Chondrocyte (in vitro differentiated cells): ENCODE measurements around the gene S100A13. TPM values are rescaled to one million over a fixed set of nuclear protein-coding genes. Genes with fewer than 3 reads are reported as not detected.
A peak's percentile ranks its signal among the peaks of the same experiment; 100 is the strongest.

Source experiments
- DNase-seq: peaks from one replicate; pipeline ENCODE4 v3.0.0; 2021; ENCODE audit warnings: mixed read lengths, low spot score
- H3K27ac Mint-ChIP-seq: one replicate; pipeline ENCODE4 v1.8.0; 2021; ENCODE audit warnings: mild to moderate bottlenecking, moderate library complexity, mixed read lengths; ENCODE audit not compliant: unreplicated experiment
- H3K27me3 Mint-ChIP-seq: 2 replicates; pipeline ENCODE4 v1.8.0; 2021; ENCODE audit warnings: low read depth, mixed read lengths
- H3K36me3 Mint-ChIP-seq: 2 replicates; pipeline ENCODE4 v1.8.0; 2021; ENCODE audit warnings: low read depth, mixed read lengths
- H3K4me1 Mint-ChIP-seq: 2 replicates; pipeline ENCODE4 v1.8.0; 2021; ENCODE audit warnings: low read depth, mild to moderate bottlenecking, mixed read lengths
- H3K4me3 Mint-ChIP-seq: one replicate; pipeline ENCODE4 v1.8.0; 2021; ENCODE audit warnings: mild to moderate bottlenecking, moderate library complexity, mixed read lengths; ENCODE audit not compliant: unreplicated experiment
- H3K9me3 Mint-ChIP-seq: 2 replicates; pipeline ENCODE4 v1.8.0; 2021; ENCODE audit warnings: low read depth, mixed read lengths
- total RNA-seq: library from RNA; stranded (reverse); gene quantifications from 3 replicates; pipeline ENCODE4 v1.2.1, GENCODE V29; 2021
- TF ChIP-seq, protein P1 (sequence below): fragments of 200-600 bp; sonication (generic); IDR thresholded peaks from 2 replicates; pipeline ENCODE4 v1.5.0; 2021; ENCODE audit warnings: antibody characterized with exemption, mild to moderate bottlenecking, moderate library complexity

Gene S100A13
- total RNA-seq, 1 donor from 2014 or later, result 113 TPM

GRCh38 chr1:153609585-153609907, 17.8 kb downstream of the S100A13 start:
- H3K4me3 Mint-ChIP-seq, result peak overlapping the region; percentile 73
- no peaks in the 10 kb centered on the region for H3K27me3 Mint-ChIP-seq
- H3K27ac Mint-ChIP-seq, result peak overlapping the region; percentile 97
- H3K9me3 Mint-ChIP-seq, result no peaks in the 10 kb centered on the region
- H3K36me3 Mint-ChIP-seq, result peaks cover 5% of the 10 kb centered on the region
- H3K4me1 Mint-ChIP-seq, result peaks cover 48% of the 10 kb centered on the region
- no peak for DNase-seq
- TF ChIP-seq, protein P1, sequence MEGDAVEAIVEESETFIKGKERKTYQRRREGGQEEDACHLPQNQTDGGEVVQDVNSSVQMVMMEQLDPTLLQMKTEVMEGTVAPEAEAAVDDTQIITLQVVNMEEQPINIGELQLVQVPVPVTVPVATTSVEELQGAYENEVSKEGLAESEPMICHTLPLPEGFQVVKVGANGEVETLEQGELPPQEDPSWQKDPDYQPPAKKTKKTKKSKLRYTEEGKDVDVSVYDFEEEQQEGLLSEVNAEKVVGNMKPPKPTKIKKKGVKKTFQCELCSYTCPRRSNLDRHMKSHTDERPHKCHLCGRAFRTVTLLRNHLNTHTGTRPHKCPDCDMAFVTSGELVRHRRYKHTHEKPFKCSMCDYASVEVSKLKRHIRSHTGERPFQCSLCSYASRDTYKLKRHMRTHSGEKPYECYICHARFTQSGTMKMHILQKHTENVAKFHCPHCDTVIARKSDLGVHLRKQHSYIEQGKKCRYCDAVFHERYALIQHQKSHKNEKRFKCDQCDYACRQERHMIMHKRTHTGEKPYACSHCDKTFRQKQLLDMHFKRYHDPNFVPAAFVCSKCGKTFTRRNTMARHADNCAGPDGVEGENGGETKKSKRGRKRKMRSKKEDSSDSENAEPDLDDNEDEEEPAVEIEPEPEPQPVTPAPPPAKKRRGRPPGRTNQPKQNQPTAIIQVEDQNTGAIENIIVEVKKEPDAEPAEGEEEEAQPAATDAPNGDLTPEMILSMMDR, result no peak

DNA sequence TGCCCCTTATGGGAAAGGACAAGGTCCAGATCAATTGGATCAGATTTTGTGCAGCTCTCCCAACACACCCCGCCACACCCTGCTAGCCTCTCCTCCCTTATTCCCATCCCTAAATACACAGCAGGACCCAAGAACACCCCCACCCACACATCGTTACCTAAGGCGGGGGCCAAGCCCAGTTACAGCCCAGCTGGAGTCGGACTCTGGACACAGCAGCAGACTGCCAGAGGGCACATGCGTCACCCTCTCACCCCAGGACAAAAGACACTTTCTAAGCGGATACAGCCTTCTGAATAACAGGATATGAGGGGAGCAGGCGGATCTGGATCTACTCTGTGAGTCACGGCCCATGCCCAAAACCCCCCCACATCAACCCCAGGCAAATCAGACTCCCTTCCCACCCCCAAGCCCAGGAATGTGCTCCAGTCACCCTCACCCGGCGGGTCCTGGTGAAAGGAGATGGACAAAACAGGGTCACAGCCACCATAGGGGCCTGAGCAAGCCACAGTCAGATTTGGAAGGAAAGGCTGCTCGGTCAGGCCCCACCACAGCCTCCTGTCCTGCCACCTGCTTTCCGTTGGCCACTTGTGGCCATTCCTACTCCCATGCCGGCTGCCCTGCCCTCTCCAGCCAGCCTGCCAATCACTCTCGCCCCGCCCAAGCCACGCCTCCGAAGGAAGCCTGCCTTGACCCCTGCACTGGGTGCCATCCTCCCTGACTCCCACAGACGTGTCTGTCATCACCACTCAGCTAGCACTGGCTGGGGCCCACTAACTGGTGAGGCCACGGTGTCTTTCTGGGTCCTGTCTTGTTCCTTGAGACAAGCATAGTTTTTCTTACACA, 18.3 kb downstream of the S100A13 start:
- no peak for DNase-seq
- Mint-ChIP-seq H3K4me3 (peak overlapping the region; percentile 73), H3K9me3 (no peaks in the 10 kb centered on the region), H3K4me1 (peaks cover 48% of the 10 kb centered on the region), H3K27ac (peak overlapping the region; percentile 97), H3K27me3 (no peaks in the 10 kb centered on the region), H3K36me3 (peaks cover 5% of the 10 kb centered on the region)
- TF ChIP-seq, protein P1, result no peak

DNA sequence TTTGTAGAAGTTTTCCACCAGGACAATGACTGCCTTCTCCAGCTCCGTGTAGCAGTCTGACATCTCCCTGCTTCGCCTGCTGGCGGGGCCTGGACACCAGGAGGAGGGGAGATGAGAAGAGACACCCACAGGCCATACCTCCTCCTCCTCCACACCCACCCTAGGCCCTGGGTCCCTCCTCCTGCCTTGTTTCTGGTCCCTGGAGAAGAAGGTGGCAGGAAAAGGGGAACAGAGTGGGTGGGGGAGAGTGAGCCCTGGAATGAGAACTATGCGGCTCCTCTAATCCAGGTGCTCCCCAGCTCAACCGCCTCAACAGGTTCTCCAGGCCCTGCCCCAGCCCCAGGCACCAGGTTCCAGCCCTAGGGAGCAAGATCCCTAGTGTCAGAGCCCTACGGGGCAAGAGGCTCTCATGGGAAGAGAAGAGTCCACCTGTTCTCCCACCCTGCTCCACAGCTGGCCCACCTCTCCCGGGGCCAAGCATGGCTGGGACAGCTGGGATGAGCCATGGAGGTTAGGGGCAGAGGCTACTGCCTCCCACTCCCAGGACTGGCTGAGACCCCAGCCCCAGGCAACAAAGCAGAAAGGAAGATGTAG, 19.1 kb downstream of the S100A13 start:
- no peak for DNase-seq
- peak overlapping the region; percentile 73 for H3K4me3 Mint-ChIP-seq
- no peaks in the 10 kb centered on the region for H3K27me3 Mint-ChIP-seq
- H3K36me3 Mint-ChIP-seq, result peaks cover 5% of the 10 kb centered on the region
- peaks cover 48% of the 10 kb centered on the region for H3K4me1 Mint-ChIP-seq
- TF ChIP-seq, protein P1, result no peak
- no peaks in the 10 kb centered on the region for H3K9me3 Mint-ChIP-seq
- H3K27ac Mint-ChIP-seq, result peak overlapping the region; percentile 97

DNA sequence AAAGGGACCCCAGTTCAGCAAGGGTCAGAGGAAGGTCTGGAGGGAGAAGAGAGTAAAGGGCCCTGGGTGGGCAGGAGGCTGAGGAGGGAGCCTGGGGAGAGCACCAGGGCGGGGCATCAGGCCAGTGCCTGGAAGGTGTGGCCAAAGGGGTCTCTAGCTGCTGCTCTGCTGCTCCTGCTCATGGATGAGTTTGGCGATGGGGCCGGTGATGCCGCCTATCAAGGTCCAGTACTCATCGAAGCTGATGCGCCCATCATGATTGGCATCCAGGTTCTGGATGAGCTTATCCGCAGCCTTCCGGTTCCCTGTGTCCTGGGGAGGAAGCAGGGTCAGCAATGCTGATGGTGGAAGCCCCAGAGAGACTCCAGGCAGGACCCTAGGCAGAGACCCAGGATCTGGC, 19.9 kb downstream of the S100A13 start:
- no peaks in the 10 kb centered on the region for H3K9me3 Mint-ChIP-seq
- DNase-seq, result no peak
- H3K27me3 Mint-ChIP-seq, result no peaks in the 10 kb centered on the region
- TF ChIP-seq, protein P1, result no peak
- H3K4me1 Mint-ChIP-seq, result peaks cover 47% of the 10 kb centered on the region
- H3K36me3 Mint-ChIP-seq, result peaks cover 5% of the 10 kb centered on the region
- H3K27ac Mint-ChIP-seq, result peak overlapping the region; percentile 66
- no peak overlapping the region for H3K4me3 Mint-ChIP-seq

- peaks cover 8% of the 10 kb centered on the region for H3K36me3 Mint-ChIP-seq
- H3K27me3 Mint-ChIP-seq, result no peaks in the 10 kb centered on the region
- H3K4me1 Mint-ChIP-seq, result peaks cover 36% of the 10 kb centered on the region
- H3K4me3 Mint-ChIP-seq, result no peak overlapping the region
- no peaks in the 10 kb centered on the region for H3K9me3 Mint-ChIP-seq
- H3K27ac Mint-ChIP-seq, result no peak overlapping the region
- TF ChIP-seq, protein P1, result no peak
- no peak for DNase-seq
Measured at GRCh38 chr1:153606194-153606593, 21.1 kb downstream of the S100A13 start.
